ENCODE results near the gene USP22.
"Not testable (repeated sequence)": the region's sequence is repeated elsewhere in the genome, so short reads cannot be mapped to it uniquely, and the experiment has no call there.

USP22 gene

GRCh38 chr17:20988001-20988636 lies 54.7 kb downstream of the USP22 start:
- Histone ChIP-seq H3K36me3 (ENCODE audit: control insufficient read depth, insufficient read depth, low read length) (no peaks in the 10 kb centered on the region; the same call in 1 of the 2 replicates), H3K27ac (ENCODE audit: low read length) (no peak overlapping the region), H3K4me1 (ENCODE audit: control insufficient read depth, insufficient read depth, low read length) (no peaks in the 10 kb centered on the region), H3K4me3 (ENCODE audit: low read length) (no peak overlapping the region), H3K9me3 (ENCODE audit: control insufficient read depth, insufficient read depth, low read length) (no peaks in the 10 kb centered on the region), H3K27me3 (ENCODE audit: control insufficient read depth, insufficient read depth, low read length) (no peaks in the 10 kb centered on the region)
- no CpG with 5 or more reads among the region's 11 CpGs for WGBS (ENCODE audit: insufficient coverage, insufficient read length)
- DNase-seq (ENCODE audit: low read depth, low spot score), result no peak

GRCh38 chr17:20987511-20987910 lies 55.3 kb downstream of the USP22 start:
- Histone ChIP-seq H3K4me1 (ENCODE audit: control insufficient read depth, insufficient read depth, low read length) (no peaks in the 10 kb centered on the region), H3K36me3 (ENCODE audit: control insufficient read depth, insufficient read depth, low read length) (no peaks in the 10 kb centered on the region; the same call in 1 of the 2 replicates)
- WGBS (ENCODE audit: insufficient coverage, insufficient read length), result no CpG with 5 or more reads among the region's 5 CpGs

GRCh38 chr17:20986767-20987510 lies 55.9 kb downstream of the USP22 start:
- H3K4me3 ChIP-seq (ENCODE audit: low read length), result no peak overlapping the region
- H3K9me3 ChIP-seq (ENCODE audit: control insufficient read depth, insufficient read depth, low read length), result no peaks in the 10 kb centered on the region
- no peaks in the 10 kb centered on the region for H3K27me3 ChIP-seq (ENCODE audit: control insufficient read depth, insufficient read depth, low read length)
- no peak for DNase-seq (ENCODE audit: low read depth, low spot score)
- no CpG with 5 or more reads among the region's 7 CpGs for whole genome bisulfite sequencing (ENCODE audit: insufficient coverage, insufficient read length)
- no peaks in the 10 kb centered on the region for H3K4me1 ChIP-seq (ENCODE audit: control insufficient read depth, insufficient read depth, low read length)
- H3K27ac ChIP-seq (ENCODE audit: low read length), result no peak overlapping the region
- no peaks in the 10 kb centered on the region; the same call in 1 of the 2 replicates for H3K36me3 ChIP-seq (ENCODE audit: control insufficient read depth, insufficient read depth, low read length)

More at GRCh38 chr17:20987511-20987910, 55.3 kb downstream of the USP22 start:
- Histone ChIP-seq H3K4me3 (ENCODE audit: low read length) (no peak overlapping the region), H3K27me3 (ENCODE audit: control insufficient read depth, insufficient read depth, low read length) (no peaks in the 10 kb centered on the region), H3K9me3 (ENCODE audit: control insufficient read depth, insufficient read depth, low read length) (no peaks in the 10 kb centered on the region), H3K27ac (ENCODE audit: low read length) (no peak overlapping the region)
- no peak for DNase-seq (ENCODE audit: low read depth, low spot score)

GRCh38 chr17:20983359-20983637 lies 59.5 kb downstream of the USP22 start:
- Histone ChIP-seq H3K4me3 (ENCODE audit: low read length) (no peak overlapping the region), H3K4me1 (ENCODE audit: control insufficient read depth, insufficient read depth, low read length) (no peaks in the 10 kb centered on the region), H3K36me3 (ENCODE audit: control insufficient read depth, insufficient read depth, low read length) (no peaks in the 10 kb centered on the region; the same call in 1 of the 2 replicates), H3K9me3 (ENCODE audit: control insufficient read depth, insufficient read depth, low read length) (no peaks in the 10 kb centered on the region), H3K27ac (ENCODE audit: low read length) (no peak overlapping the region), H3K27me3 (ENCODE audit: control insufficient read depth, insufficient read depth, low read length) (no peaks in the 10 kb centered on the region)
- no peak for DNase-seq (ENCODE audit: low read depth, low spot score)
- no CpG with 5 or more reads among the region's 3 CpGs for WGBS (ENCODE audit: insufficient coverage, insufficient read length)

GRCh38 chr17:20982589-20983358 lies 60.0 kb downstream of the USP22 start:
- Histone ChIP-seq H3K36me3 (ENCODE audit: control insufficient read depth, insufficient read depth, low read length) (no peaks in the 10 kb centered on the region; the same call in 1 of the 2 replicates), H3K27ac (ENCODE audit: low read length) (no peak overlapping the region), H3K4me1 (ENCODE audit: control insufficient read depth, insufficient read depth, low read length) (no peaks in the 10 kb centered on the region), H3K9me3 (ENCODE audit: control insufficient read depth, insufficient read depth, low read length) (no peaks in the 10 kb centered on the region), H3K4me3 (ENCODE audit: low read length) (no peak overlapping the region), H3K27me3 (ENCODE audit: control insufficient read depth, insufficient read depth, low read length) (no peaks in the 10 kb centered on the region)
- WGBS (ENCODE audit: insufficient coverage, insufficient read length), result no CpG with 5 or more reads among the region's 17 CpGs
- DNase-seq (ENCODE audit: low read depth, low spot score), result no peak

GRCh38 chr17:20981046-20981920 lies 61.5 kb downstream of the USP22 start:
- Histone ChIP-seq H3K9me3 (ENCODE audit: control insufficient read depth, insufficient read depth, low read length) (no peaks in the 10 kb centered on the region), H3K27me3 (ENCODE audit: control insufficient read depth, insufficient read depth, low read length) (no peaks in the 10 kb centered on the region), H3K4me3 (ENCODE audit: low read length) (no peak overlapping the region), H3K4me1 (ENCODE audit: control insufficient read depth, insufficient read depth, low read length) (no peaks in the 10 kb centered on the region), H3K27ac (ENCODE audit: low read length) (no peak overlapping the region), H3K36me3 (ENCODE audit: control insufficient read depth, insufficient read depth, low read length) (no peaks in the 10 kb centered on the region; the same call in 1 of the 2 replicates)
- WGBS (ENCODE audit: insufficient coverage, insufficient read length), result no CpG with 5 or more reads among the region's 14 CpGs
- DNase-seq (ENCODE audit: low read depth, low spot score), result no peak

GRCh38 chr17:20979792-20980083 lies 63.1 kb downstream of the USP22 start:
- H3K36me3 ChIP-seq (ENCODE audit: control insufficient read depth, insufficient read depth, low read length), result no peaks in the 10 kb centered on the region; the same call in 1 of the 2 replicates
- H3K4me3 ChIP-seq (ENCODE audit: low read length), result no peak overlapping the region
- WGBS (ENCODE audit: insufficient coverage, insufficient read length), result no CpG with 5 or more reads among the region's 3 CpGs
- H3K27me3 ChIP-seq (ENCODE audit: control insufficient read depth, insufficient read depth, low read length), result no peaks in the 10 kb centered on the region
- DNase-seq (ENCODE audit: low read depth, low spot score), result no peak
- no peaks in the 10 kb centered on the region for H3K9me3 ChIP-seq (ENCODE audit: control insufficient read depth, insufficient read depth, low read length)
- H3K4me1 ChIP-seq (ENCODE audit: control insufficient read depth, insufficient read depth, low read length), result no peaks in the 10 kb centered on the region
- H3K27ac ChIP-seq (ENCODE audit: low read length), result no peak overlapping the region

GRCh38 chr17:20979007-20979791 lies 63.6 kb downstream of the USP22 start:
- not testable (repeated sequence) for H3K36me3 ChIP-seq (ENCODE audit: control insufficient read depth, insufficient read depth, low read length); H3K4me3 ChIP-seq (ENCODE audit: low read length); DNase-seq (ENCODE audit: low read depth, low spot score); H3K9me3 ChIP-seq (ENCODE audit: control insufficient read depth, insufficient read depth, low read length); H3K27ac ChIP-seq (ENCODE audit: low read length); H3K27me3 ChIP-seq (ENCODE audit: control insufficient read depth, insufficient read depth, low read length); H3K4me1 ChIP-seq (ENCODE audit: control insufficient read depth, insufficient read depth, low read length)
- WGBS (ENCODE audit: insufficient coverage, insufficient read length), result no CpG with 5 or more reads among the region's 9 CpGs

GRCh38 chr17:20977609-20978253 lies 65.1 kb downstream of the USP22 start:
- whole genome bisulfite sequencing (ENCODE audit: insufficient coverage, insufficient read length), result no CpG with 5 or more reads among the region's 13 CpGs
- not testable (repeated sequence) for DNase-seq (ENCODE audit: low read depth, low spot score); H3K27me3 ChIP-seq (ENCODE audit: control insufficient read depth, insufficient read depth, low read length)

More at GRCh38 chr17:20977609-20978253, 65.1 kb downstream of the USP22 start:
- H3K36me3 ChIP-seq (ENCODE audit: control insufficient read depth, insufficient read depth, low read length); H3K9me3 ChIP-seq (ENCODE audit: control insufficient read depth, insufficient read depth, low read length); H3K27ac ChIP-seq (ENCODE audit: low read length); H3K4me3 ChIP-seq (ENCODE audit: low read length); H3K4me1 ChIP-seq (ENCODE audit: control insufficient read depth, insufficient read depth, low read length): not testable (repeated sequence)

Measured in iPS DF 6.9 (cell line).